Measurements from ENCODE around the gene KIAA0753.
"Not testable (repeated sequence)": the region's sequence is repeated elsewhere in the genome, so short reads cannot be mapped to it uniquely, and the experiment has no call there.

The KIAA0753 gene

GRCh38 chr17:6668219-6668618 lies 27.7 kb upstream of the KIAA0753 start:
- no peak for DNase-seq

GRCh38 chr17:6667516-6667915 lies 27.0 kb upstream of the KIAA0753 start:
- no peak for DNase-seq

GRCh38 chr17:6666557-6666956 lies 26.0 kb upstream of the KIAA0753 start:
- DNase-seq, result no peak

- DNase-seq, result peak; percentile 63
These were observed 25.6 kb upstream of the KIAA0753 start for GRCh38 chr17:6666077-6666521.

GRCh38 chr17:6663200-6663599 lies 22.7 kb upstream of the KIAA0753 start:
- DNase-seq, result not testable (repeated sequence)

- no peak for DNase-seq
These were observed 20.9 kb upstream of the KIAA0753 start for GRCh38 chr17:6661464-6661848.

GRCh38 chr17:6660805-6661463 lies 20.4 kb upstream of the KIAA0753 start:
- no peak for DNase-seq

GRCh38 chr17:6660101-6660500 lies 19.6 kb upstream of the KIAA0753 start:
- DNase-seq, result no peak

- not testable (repeated sequence) for DNase-seq
These were observed 17.9 kb upstream of the KIAA0753 start for GRCh38 chr17:6658411-6658810.

- no peak for DNase-seq
These were observed 17.2 kb upstream of the KIAA0753 start for GRCh38 chr17:6657633-6658287.

GRCh38 chr17:6656797-6657632 lies 16.5 kb upstream of the KIAA0753 start:
- DNase-seq, result not testable (repeated sequence)

- not testable (repeated sequence) for DNase-seq
These were observed 15.3 kb upstream of the KIAA0753 start for GRCh38 chr17:6655732-6656361.

- no peak for DNase-seq
These were observed 14.6 kb upstream of the KIAA0753 start for GRCh38 chr17:6654841-6655731.

- no peak for DNase-seq
These were observed 11.5 kb upstream of the KIAA0753 start for GRCh38 chr17:6651919-6652452.

GRCh38 chr17:6651354-6651918 lies 10.9 kb upstream of the KIAA0753 start, which contains the start of the genes C17orf100 and MED31:
Gene C17orf100 (plus strand): TSS chr17:6651762. CDS start chr17:6651914, 152 bp downstream.
Gene MED31 (minus strand): TSS chr17:6651605. CDS start chr17:6651528, 77 bp downstream.
- peak; percentile 83 for DNase-seq

GRCh38 chr17:6648181-6648580 lies 7.7 kb upstream of the KIAA0753 start:
- DNase-seq, result no peak

- DNase-seq, result peak; percentile 27
These were observed 3.1 kb upstream of the KIAA0753 start for GRCh38 chr17:6643451-6644125.

- no peak for DNase-seq
These were observed 2.1 kb upstream of the KIAA0753 start for GRCh38 chr17:6642592-6642991.

GRCh38 chr17:6641247-6641863 lies 844 bp upstream of the KIAA0753 start:
- DNase-seq, result no peak
